Type B pancreatic cell (in vitro differentiated cells): Measurements from ENCODE around the gene SOX5. TPM values are rescaled to one million over a fixed set of nuclear protein-coding genes. Genes with fewer than 3 reads are reported as not detected.
A peak's percentile ranks its signal among the peaks of the same experiment; 100 is the strongest.

Experiments used
- DNase-seq: peaks from one replicate; pipeline ENCODE4 v3.0.0; 2021; ENCODE audit warnings: mixed read lengths; ENCODE audit not compliant: unreplicated experiment; ENCODE audit errors: extremely low spot score
- H3K27ac Mint-ChIP-seq: 2 replicates; pipeline ENCODE4 v1.8.0; 2021; ENCODE audit warnings: mild to moderate bottlenecking, mixed read lengths
- H3K27me3 Mint-ChIP-seq: 2 replicates; pipeline ENCODE4 v1.8.0; 2021; ENCODE audit warnings: mixed read lengths
- H3K36me3 Mint-ChIP-seq: 2 replicates; pipeline ENCODE4 v1.8.0; 2021; ENCODE audit warnings: mixed read lengths
- H3K4me1 Mint-ChIP-seq: one replicate; pipeline ENCODE4 v1.8.0; 2021; ENCODE audit warnings: mixed read lengths; ENCODE audit not compliant: unreplicated experiment
- H3K4me3 Mint-ChIP-seq: 2 replicates; pipeline ENCODE4 v1.8.0; 2021; ENCODE audit warnings: mild to moderate bottlenecking, mixed read lengths
- H3K9me3 Mint-ChIP-seq: 2 replicates; pipeline ENCODE4 v1.8.0; 2021; ENCODE audit warnings: mixed read lengths
- total RNA-seq: library from RNA; stranded (reverse); gene quantifications from 2 replicates; pipeline ENCODE4 v1.2.1, GENCODE V29; 2021; ENCODE audit warnings: low replicate concordance
- TF ChIP-seq, protein P1 (sequence below): fragments of 200-600 bp; sonication (generic); conservative IDR thresholded peaks from 2 replicates; pipeline ENCODE4 v1.5.0; 2021; ENCODE audit warnings: antibody characterized with exemption, mild to moderate bottlenecking

SOX5 gene
- total RNA-seq, 1 donor from 2014 or later = 32.8 TPM

- H3K27me3 Mint-ChIP-seq = peaks cover 3% of the 10 kb centered on the region
- H3K36me3 Mint-ChIP-seq = peaks cover 5% of the 10 kb centered on the region
- no peaks in the 10 kb centered on the region for H3K9me3 Mint-ChIP-seq
- H3K4me3 Mint-ChIP-seq = no peak overlapping the region
- TF ChIP-seq, protein P1, sequence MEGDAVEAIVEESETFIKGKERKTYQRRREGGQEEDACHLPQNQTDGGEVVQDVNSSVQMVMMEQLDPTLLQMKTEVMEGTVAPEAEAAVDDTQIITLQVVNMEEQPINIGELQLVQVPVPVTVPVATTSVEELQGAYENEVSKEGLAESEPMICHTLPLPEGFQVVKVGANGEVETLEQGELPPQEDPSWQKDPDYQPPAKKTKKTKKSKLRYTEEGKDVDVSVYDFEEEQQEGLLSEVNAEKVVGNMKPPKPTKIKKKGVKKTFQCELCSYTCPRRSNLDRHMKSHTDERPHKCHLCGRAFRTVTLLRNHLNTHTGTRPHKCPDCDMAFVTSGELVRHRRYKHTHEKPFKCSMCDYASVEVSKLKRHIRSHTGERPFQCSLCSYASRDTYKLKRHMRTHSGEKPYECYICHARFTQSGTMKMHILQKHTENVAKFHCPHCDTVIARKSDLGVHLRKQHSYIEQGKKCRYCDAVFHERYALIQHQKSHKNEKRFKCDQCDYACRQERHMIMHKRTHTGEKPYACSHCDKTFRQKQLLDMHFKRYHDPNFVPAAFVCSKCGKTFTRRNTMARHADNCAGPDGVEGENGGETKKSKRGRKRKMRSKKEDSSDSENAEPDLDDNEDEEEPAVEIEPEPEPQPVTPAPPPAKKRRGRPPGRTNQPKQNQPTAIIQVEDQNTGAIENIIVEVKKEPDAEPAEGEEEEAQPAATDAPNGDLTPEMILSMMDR = no peak
- H3K27ac Mint-ChIP-seq = no peak overlapping the region
- H3K4me1 Mint-ChIP-seq = peaks cover 9% of the 10 kb centered on the region
- no peak for DNase-seq
Measured at GRCh38 chr12:23708185-23708837, 241.2 kb downstream of the SOX5 start.

DNA sequence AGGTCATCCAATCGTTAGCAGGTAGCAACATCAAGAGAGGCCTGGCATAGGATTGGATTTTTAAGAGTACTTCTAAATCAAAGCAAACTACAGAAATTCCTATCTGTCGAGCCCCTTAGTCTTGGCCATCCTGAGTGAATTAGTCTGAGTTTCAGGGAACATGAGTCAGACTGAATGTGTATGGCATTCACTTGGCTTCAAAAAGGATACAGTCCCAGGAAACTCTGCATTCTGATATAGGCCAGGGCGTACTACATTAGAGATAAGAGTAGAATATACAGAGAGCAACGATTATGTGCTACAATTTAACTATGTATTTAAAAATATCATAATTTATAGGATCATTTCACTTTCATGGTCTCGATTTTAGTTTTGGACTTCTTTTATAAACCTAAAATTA is 242.2 kb downstream of the SOX5 start:
- TF ChIP-seq, protein P1 = no peak
- Mint-ChIP-seq H3K4me1 (peaks cover 9% of the 10 kb centered on the region), H3K9me3 (no peaks in the 10 kb centered on the region), H3K36me3 (peaks cover 5% of the 10 kb centered on the region), H3K27me3 (peaks cover 3% of the 10 kb centered on the region), H3K4me3 (no peak overlapping the region), H3K27ac (no peak overlapping the region)
- DNase-seq = no peak

DNA sequence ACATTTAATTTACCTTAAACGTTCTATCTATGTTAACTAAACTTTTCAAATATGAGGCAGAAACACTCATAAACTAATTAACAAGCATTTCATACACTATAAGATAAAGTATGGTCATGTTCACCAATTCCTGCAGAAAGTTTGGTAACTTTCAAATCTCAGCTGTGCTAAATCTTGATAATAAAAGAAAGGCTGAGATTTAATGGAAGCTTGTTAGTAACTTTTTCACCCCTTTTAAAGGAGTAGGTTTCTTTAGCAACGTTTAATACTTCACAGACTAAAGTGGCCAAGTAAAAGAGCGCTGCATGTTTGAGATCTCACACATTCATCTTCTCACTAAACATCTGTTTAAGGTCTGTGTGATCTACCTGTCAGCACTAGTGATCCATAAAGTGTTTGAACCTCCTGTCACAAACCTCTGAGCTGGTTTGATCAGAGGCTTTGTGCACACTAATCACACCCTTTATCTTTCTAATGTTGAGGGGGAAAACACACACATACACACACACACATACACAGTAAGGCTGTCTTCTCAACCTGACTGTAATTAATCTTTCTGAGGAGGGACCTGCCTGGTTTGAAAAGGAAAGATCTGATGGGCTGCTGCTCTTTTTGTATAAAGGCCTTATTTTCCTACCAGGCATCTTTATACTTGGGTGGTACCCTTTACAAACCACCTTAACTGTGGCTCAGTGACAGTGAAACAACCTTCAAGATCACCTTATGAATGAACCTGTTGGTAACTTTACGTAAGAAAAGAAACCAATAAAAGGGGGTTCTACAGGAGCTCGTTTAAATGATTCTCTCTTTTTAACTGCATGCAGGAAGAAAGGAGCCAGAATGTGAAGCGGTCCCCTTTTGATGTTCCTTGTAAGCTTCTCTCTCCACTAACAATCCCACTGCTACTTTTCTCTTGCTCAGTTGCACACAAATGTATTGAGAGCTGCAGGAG is 244.2 kb downstream of the SOX5 start:
- H3K4me1 Mint-ChIP-seq = peaks cover 9% of the 10 kb centered on the region
- no peak overlapping the region for H3K4me3 Mint-ChIP-seq
- DNase-seq = no peak
- TF ChIP-seq, protein P1 = no peak
- peaks cover 5% of the 10 kb centered on the region for H3K27me3 Mint-ChIP-seq
- no peaks in the 10 kb centered on the region for H3K9me3 Mint-ChIP-seq
- peaks cover 10% of the 10 kb centered on the region for H3K36me3 Mint-ChIP-seq
- peak overlapping the region; percentile 8 for H3K27ac Mint-ChIP-seq

DNA sequence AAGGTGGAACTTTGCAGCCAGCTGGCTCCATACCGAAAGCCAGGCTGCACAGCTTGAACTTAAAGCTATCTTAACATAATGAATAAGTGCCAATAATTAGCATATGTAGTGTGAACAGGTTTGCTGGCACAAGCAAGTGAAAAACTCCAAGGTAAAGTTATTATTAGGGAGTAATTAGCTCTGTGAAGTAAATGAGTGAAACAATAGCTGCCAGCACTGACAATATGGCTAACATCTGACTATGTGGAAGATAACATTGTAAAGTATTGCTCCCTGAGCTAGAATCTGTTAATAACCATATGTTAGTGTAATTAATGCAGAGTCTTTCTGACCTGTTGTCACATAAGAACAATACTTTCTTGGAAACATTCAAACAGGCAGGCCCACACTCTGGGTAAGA is 246.4 kb downstream of the SOX5 start:
- H3K27ac Mint-ChIP-seq = no peak overlapping the region
- TF ChIP-seq, protein P1 = no peak
- peaks cover 5% of the 10 kb centered on the region for H3K27me3 Mint-ChIP-seq
- H3K36me3 Mint-ChIP-seq = peaks cover 5% of the 10 kb centered on the region
- DNase-seq = no peak
- no peaks in the 10 kb centered on the region for H3K9me3 Mint-ChIP-seq
- H3K4me1 Mint-ChIP-seq = peaks cover 9% of the 10 kb centered on the region
- H3K4me3 Mint-ChIP-seq = no peak overlapping the region

GRCh38 chr12:23699031-23699430 is 250.4 kb downstream of the SOX5 start:
- Mint-ChIP-seq H3K9me3 (no peaks in the 10 kb centered on the region), H3K4me1 (no peaks in the 10 kb centered on the region), H3K4me3 (no peak overlapping the region), H3K27ac (no peak overlapping the region), H3K27me3 (peaks cover 5% of the 10 kb centered on the region), H3K36me3 (peaks cover 5% of the 10 kb centered on the region)
- DNase-seq = no peak
- TF ChIP-seq, protein P1 = no peak
